Osteoblast (primary cell): Measurements from ENCODE around the gene NID2. TPM values are rescaled to one million over a fixed set of nuclear protein-coding genes. Genes with fewer than 3 reads are reported as not detected.

Source experiments
- DNase-seq: peaks from one replicate; pipeline ENCODE4 v3.0.0; 2011; ENCODE audit warnings: low spot score, mixed read lengths; ENCODE audit not compliant: insufficient read length; ENCODE audit errors: missing footprints
- H2AFZ ChIP-seq: 2 replicates; pipeline ENCODE4 v1.6.0; 2011; ENCODE audit warnings: mild to moderate bottlenecking, low read length
- H3K27ac ChIP-seq: 2 replicates; pipeline ENCODE4 v1.5.1; 2011; ENCODE audit warnings: mild to moderate bottlenecking, low read depth, low read length, moderate library complexity
- H3K27me3 ChIP-seq: 2 replicates; pipeline ENCODE4 v1.6.0; 2012; ENCODE audit warnings: mild to moderate bottlenecking, control low read depth, inconsistent platforms, low read length, moderate library complexity; ENCODE audit not compliant: insufficient read depth
- H3K36me3 ChIP-seq: 2 replicates; pipeline ENCODE4 v1.5.1; 2011; ENCODE audit warnings: mild to moderate bottlenecking, low read length, control low read depth, moderate library complexity; ENCODE audit not compliant: insufficient read depth
- H3K4me1 ChIP-seq: 2 replicates; pipeline ENCODE4 v1.5.1; 2011; ENCODE audit warnings: mild to moderate bottlenecking, low read length, control low read depth, moderate library complexity; ENCODE audit not compliant: insufficient read depth
- H3K4me2 ChIP-seq: 2 replicates; pipeline ENCODE4 v1.6.0; 2011; ENCODE audit warnings: mild to moderate bottlenecking, low read length; ENCODE audit not compliant: insufficient read depth
- H3K4me3 ChIP-seq: fragments of 200-600 bp; sonication (generic); 3 replicates; pipeline ENCODE4 v1.5.1; 2012; ENCODE audit warnings: mild to moderate bottlenecking, low read length, inconsistent platforms; ENCODE audit not compliant: insufficient read depth
- H3K79me2 ChIP-seq: 2 replicates; pipeline ENCODE4 v1.6.0; 2012; ENCODE audit warnings: mild to moderate bottlenecking, low read length, control low read depth, inconsistent platforms; ENCODE audit not compliant: insufficient read depth
- H3K9me3 ChIP-seq: 2 replicates; pipeline ENCODE4 v1.5.1; 2011; ENCODE audit warnings: low read depth, low read length, control low read depth
- H4K20me1 ChIP-seq: 2 replicates; pipeline ENCODE4 v1.6.0; 2012; ENCODE audit warnings: mild to moderate bottlenecking, low read length, control low read depth; ENCODE audit not compliant: insufficient read depth
- CTCF ChIP-seq: IDR thresholded peaks from 2 replicates; pipeline ENCODE4 v1.5.1; 2011; ENCODE audit warnings: mild to moderate bottlenecking, low read depth, low read length, moderate library complexity; ENCODE audit errors: extremely low read depth
- total RNA-seq: library from RNA; depleted of rRNA; stranded (reverse); fragments of >200 nt; gene quantifications from 2 replicates; pipeline ENCODE4 v1.2.3, GENCODE V29; 2012

The NID2 gene
- total RNA-seq, 1 donor = 141 TPM

GRCh38 chr14:51969852-51970540, 98.9 kb downstream of the NID2 start:
- H2AFZ ChIP-seq = no peak overlapping the region
- peaks cover 4% of the 10 kb centered on the region for H3K27me3 ChIP-seq
- no peaks in the 10 kb centered on the region for H4K20me1 ChIP-seq
- no peak for DNase-seq
- H3K79me2 ChIP-seq = no peaks in the 10 kb centered on the region
- no peak for TF ChIP-seq CTCF
- H3K4me1 ChIP-seq = no peaks in the 10 kb centered on the region
- H3K36me3 ChIP-seq = no peaks in the 10 kb centered on the region
- no peak overlapping the region for H3K4me2 ChIP-seq
- H3K27ac ChIP-seq = no peak overlapping the region
- no peaks in the 10 kb centered on the region for H3K9me3 ChIP-seq
- H3K4me3 ChIP-seq = no peak overlapping the region

GRCh38 chr14:51967521-51967920, 101.3 kb downstream of the NID2 start:
- Histone ChIP-seq H2AFZ (no peak overlapping the region), H3K79me2 (no peaks in the 10 kb centered on the region), H3K9me3 (no peaks in the 10 kb centered on the region), H3K4me1 (no peaks in the 10 kb centered on the region), H4K20me1 (no peaks in the 10 kb centered on the region), H3K27me3 (peaks cover 4% of the 10 kb centered on the region), H3K27ac (no peak overlapping the region), H3K4me2 (no peak overlapping the region), H3K36me3 (no peaks in the 10 kb centered on the region), H3K4me3 (no peak overlapping the region)
- DNase-seq = no peak
- TF ChIP-seq CTCF = no peak

- Histone ChIP-seq H3K9me3 (peaks cover 7% of the 10 kb centered on the region), H4K20me1 (no peaks in the 10 kb centered on the region), H3K4me3 (peak overlapping the region; percentile 46), H3K36me3 (no peaks in the 10 kb centered on the region), H3K4me2 (peak overlapping the region; percentile 47), H3K79me2 (no peaks in the 10 kb centered on the region), H3K27ac (no peak overlapping the region), H2AFZ (peak overlapping the region; percentile 13), H3K4me1 (no peaks in the 10 kb centered on the region), H3K27me3 (no peaks in the 10 kb centered on the region)
- DNase-seq = no peak
- TF ChIP-seq CTCF = no peak
These were observed 105.6 kb downstream of the NID2 start for GRCh38 chr14:51963286-51963685.

GRCh38 chr14:51962711-51963110, 106.1 kb downstream of the NID2 start:
- Histone ChIP-seq H3K27me3 (no peaks in the 10 kb centered on the region), H2AFZ (no peak overlapping the region), H4K20me1 (no peaks in the 10 kb centered on the region), H3K27ac (no peak overlapping the region), H3K4me2 (no peak overlapping the region), H3K79me2 (no peaks in the 10 kb centered on the region), H3K4me3 (no peak overlapping the region), H3K4me1 (no peaks in the 10 kb centered on the region), H3K36me3 (no peaks in the 10 kb centered on the region), H3K9me3 (peaks cover 8% of the 10 kb centered on the region)
- DNase-seq = no peak
- TF ChIP-seq CTCF = no peak
